ENCODE results near the gene VKORC1. TPM values are rescaled to one million over a fixed set of nuclear protein-coding genes. Genes with fewer than 3 reads are reported as not detected.

Gene VKORC1
- polyA plus RNA-seq, 1 of the 3 experiments (the other 2 are of a cell fraction), result 434 TPM

- no peak for TF ChIP-seq CTCF (IDR thresholded peaks at IDR 0.05)
Observed at GRCh38 chr16:31043352-31043751, 51.2 kb downstream of the VKORC1 start (continued).

GRCh38 chr16:31042866-31043265, 51.7 kb downstream of the VKORC1 start:
- Histone ChIP-seq H3K27me3 (ENCODE audit: insufficient read depth) (no peaks in the 10 kb centered on the region), H3K4me3 (ENCODE audit: low read depth in 2 of 2, low read length in 1 of 2) (no peak overlapping the region), H4K20me1 (ENCODE audit: insufficient read depth) (no peaks in the 10 kb centered on the region), H3K9me3 (no peaks in the 10 kb centered on the region), H3K79me2 (ENCODE audit: insufficient read depth) (no peaks in the 10 kb centered on the region), H3K4me2 (no peak overlapping the region), H3K27ac (ENCODE audit: low read depth in 2 of 2, low read length in 1 of 2) (no peak overlapping the region), H2AFZ (ENCODE audit: low read depth) (no peak overlapping the region), H3K9me2 (no peaks in the 10 kb centered on the region), H3K9ac (no peak overlapping the region), H3K4me1 (ENCODE audit: control insufficient read depth in 1 of 2, insufficient read depth in 2 of 2, low read depth in 1 of 2, low read length in 1 of 2) (no peaks in the 10 kb centered on the region), H3K36me3 (replicated peaks in 1 of 2; ENCODE audit: control insufficient read depth in 1 of 2, insufficient read depth in 2 of 2, low read length in 1 of 2) (peaks cover 27 to 28% of the 10 kb centered on the region in 2 experiments), H3F3A (replicated peaks; ENCODE audit: insufficient read depth) (peaks cover 4% of the 10 kb centered on the region)
- WGBS (ENCODE audit: low lambda C conversion rate), result 94% methylated on average over 8 of the region's 10 CpGs
- no peak for DNase-seq
- TF ChIP-seq NFIC (IDR thresholded peaks at IDR 0.05; ENCODE audit: borderline replicate concordance), result no peak
- TF ChIP-seq USF2 (IDR thresholded peaks at IDR 0.05; ENCODE audit: borderline replicate concordance, low read depth, low read length), result no peak
- no peak for TF ChIP-seq IRF3 (IDR thresholded peaks at IDR 0.05; ENCODE audit: low read depth, low read length)
- TF ChIP-seq MXI1 (IDR thresholded peaks at IDR 0.05; ENCODE audit: low read depth, low read length), result no peak
- TF ChIP-seq RCOR1 (IDR thresholded peaks at IDR 0.05; ENCODE audit: low read length), result no peak
- TF ChIP-seq GABPA (IDR thresholded peaks at IDR 0.05; ENCODE audit: low read depth), result no peak
- POLR2A ChIA-PET, result no interaction called here
- CTCF ChIA-PET, result no interaction called here

Other genes starting within 250 kb of the VKORC1 start
- gene BCL7C, start 200.7 kb downstream of the VKORC1 start, polyA plus RNA-seq (2012; rRNA removed), result 48.5 and 56.3 TPM in 2 replicates
- gene CTF1, start 198.2 kb downstream of the VKORC1 start, polyA plus RNA-seq (2012; rRNA removed), result 35.9 and 45.7 TPM in 2 replicates
- 18.3 and 20.6 TPM in 2 replicates for gene FBXL19, start 171.2 kb downstream of the VKORC1 start, polyA plus RNA-seq (2012; rRNA removed)
- 29.0 and 31.8 TPM in 2 replicates for gene ORAI3, start 145.7 kb downstream of the VKORC1 start, polyA plus RNA-seq (2012; rRNA removed)
- gene SETD1A, start 137.0 kb downstream of the VKORC1 start, polyA plus RNA-seq (2012; rRNA removed), result 2.4 and 6.8 TPM in 2 replicates
- 12.2 and 12.9 TPM in 2 replicates for gene HSD3B7, start 109.6 kb downstream of the VKORC1 start, polyA plus RNA-seq (2012; rRNA removed)
- gene STX1B, start 84.2 kb downstream of the VKORC1 start, polyA plus RNA-seq (2012; rRNA removed), result 21.2 and 23.0 TPM in 2 replicates
- gene STX4, start 61.2 kb downstream of the VKORC1 start, polyA plus RNA-seq (2012; rRNA removed), result 117 TPM in 2 replicates
- 12.4 and 13.6 TPM in 2 replicates for gene ZNF668, start 20.6 kb downstream of the VKORC1 start, polyA plus RNA-seq (2012; rRNA removed)
- gene ZNF646, start 20.4 kb downstream of the VKORC1 start, polyA plus RNA-seq (2012; rRNA removed), result 2.7 and 3.4 TPM in 2 replicates
- gene PRSS53, start 5.9 kb downstream of the VKORC1 start, polyA plus RNA-seq (2012; rRNA removed), result 3.1 and 4.9 TPM in 2 replicates
- 57.9 and 73.2 TPM in 2 replicates for gene BCKDK, start 13.6 kb upstream of the VKORC1 start, polyA plus RNA-seq (2012; rRNA removed)
- 51.8 and 52.0 TPM in 2 replicates for gene KAT8, start 22.9 kb upstream of the VKORC1 start, polyA plus RNA-seq (2012; rRNA removed)
- gene PRSS8, start 40.9 kb upstream of the VKORC1 start, polyA plus RNA-seq (2012; rRNA removed), result 0.05 and 0.07 TPM in 2 replicates
- 0.36 and 0.49 TPM in 2 replicates for gene PRSS36, start 55.3 kb upstream of the VKORC1 start, polyA plus RNA-seq (2012; rRNA removed)
- 298 and 429 TPM in 2 replicates for gene FUS, start 85.3 kb upstream of the VKORC1 start, polyA plus RNA-seq (2012; rRNA removed)
- 0.28 and 0.42 TPM in 2 replicates for gene PYCARD, start 108.0 kb upstream of the VKORC1 start, polyA plus RNA-seq (2012; rRNA removed)
- under 0.01 TPM in 1 of 2 replicates, not detected in the other for gene TRIM72, start 119.3 kb upstream of the VKORC1 start, polyA plus RNA-seq (2012; rRNA removed)
- not detected in 2 replicates for gene PYDC1, start 122.3 kb upstream of the VKORC1 start, polyA plus RNA-seq (2012; rRNA removed)
- under 0.01 and 0.02 TPM in 2 replicates for gene ITGAM, start 165.2 kb upstream of the VKORC1 start, polyA plus RNA-seq (2012; rRNA removed)

Measured in SK-N-SH (cell line).